Measurements from ENCODE around the gene SOX13.

DNA sequence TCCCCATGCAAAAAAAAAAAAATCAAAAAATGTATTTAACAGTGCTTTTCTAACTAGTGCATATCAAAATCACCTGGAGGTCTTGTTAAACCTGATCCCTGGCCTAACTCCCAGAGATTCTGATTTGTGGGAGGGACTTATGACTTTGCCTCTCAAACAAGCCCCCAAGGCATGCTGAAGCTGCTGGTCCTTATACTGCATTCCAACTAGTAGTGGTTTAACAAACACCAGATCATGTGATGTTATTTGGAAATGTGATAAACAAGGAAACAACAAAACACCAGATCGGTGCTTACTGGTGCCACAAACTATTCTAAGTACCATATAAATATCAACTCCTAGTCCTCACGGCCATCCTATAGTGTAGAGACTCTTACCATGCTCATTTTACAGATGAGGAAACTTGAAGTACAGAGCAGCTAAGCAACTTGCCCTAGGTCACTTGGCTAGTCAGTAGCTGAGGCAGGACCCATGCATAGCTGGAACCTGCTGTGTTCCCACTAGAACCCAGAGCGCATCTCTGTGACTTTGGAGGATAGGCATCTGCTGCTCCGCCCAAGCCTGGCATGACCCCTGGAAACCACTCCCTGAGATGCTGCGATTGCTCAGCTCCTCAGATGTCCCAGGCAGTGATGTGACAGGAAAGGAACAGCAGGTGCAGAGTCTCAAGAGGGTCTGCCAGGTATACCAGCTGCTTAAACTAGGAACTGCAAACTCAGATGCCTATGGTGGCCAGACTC lies 38.1 kb downstream of the SOX13 start:
- no peak for TF ChIP-seq MAX (IDR thresholded peaks at IDR 0.05)
- TF ChIP-seq POLR2A (IDR thresholded peaks at IDR 0.05; ENCODE audit: borderline replicate concordance, extremely low read depth, insufficient read depth, insufficient read length), result no peak
- TF ChIP-seq EZH2 (IDR thresholded peaks at IDR 0.05), result no peak
- TF ChIP-seq, protein P1, sequence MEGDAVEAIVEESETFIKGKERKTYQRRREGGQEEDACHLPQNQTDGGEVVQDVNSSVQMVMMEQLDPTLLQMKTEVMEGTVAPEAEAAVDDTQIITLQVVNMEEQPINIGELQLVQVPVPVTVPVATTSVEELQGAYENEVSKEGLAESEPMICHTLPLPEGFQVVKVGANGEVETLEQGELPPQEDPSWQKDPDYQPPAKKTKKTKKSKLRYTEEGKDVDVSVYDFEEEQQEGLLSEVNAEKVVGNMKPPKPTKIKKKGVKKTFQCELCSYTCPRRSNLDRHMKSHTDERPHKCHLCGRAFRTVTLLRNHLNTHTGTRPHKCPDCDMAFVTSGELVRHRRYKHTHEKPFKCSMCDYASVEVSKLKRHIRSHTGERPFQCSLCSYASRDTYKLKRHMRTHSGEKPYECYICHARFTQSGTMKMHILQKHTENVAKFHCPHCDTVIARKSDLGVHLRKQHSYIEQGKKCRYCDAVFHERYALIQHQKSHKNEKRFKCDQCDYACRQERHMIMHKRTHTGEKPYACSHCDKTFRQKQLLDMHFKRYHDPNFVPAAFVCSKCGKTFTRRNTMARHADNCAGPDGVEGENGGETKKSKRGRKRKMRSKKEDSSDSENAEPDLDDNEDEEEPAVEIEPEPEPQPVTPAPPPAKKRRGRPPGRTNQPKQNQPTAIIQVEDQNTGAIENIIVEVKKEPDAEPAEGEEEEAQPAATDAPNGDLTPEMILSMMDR (IDR thresholded peaks at IDR 0.05 in 2 of 3, conservative IDR thresholded peaks at IDR 0.05 in 1 of 3; ENCODE audit: borderline replicate concordance in 1 of 3, insufficient read depth in 1 of 3, low read depth in 2 of 3, low read length in 2 of 3), result no peak
- TF ChIP-seq TCF7L2 (IDR thresholded peaks at IDR 0.05; ENCODE audit: borderline replicate concordance, extremely low read depth, insufficient read depth, insufficient read length), result no peak
- TF ChIP-seq EZH2phosphoT487 (IDR thresholded peaks at IDR 0.05; ENCODE audit: borderline replicate concordance), result no peak
- no peak for TF ChIP-seq ZNF274 (IDR thresholded peaks at IDR 0.05; ENCODE audit: low read depth, low read length)
- no peak for TF ChIP-seq ATF3 (IDR thresholded peaks at IDR 0.05)
- no peak for TF ChIP-seq CEBPB (IDR thresholded peaks at IDR 0.05; ENCODE audit: low read depth)
- no peak for TF ChIP-seq SIN3A (IDR thresholded peaks at IDR 0.05; ENCODE audit: low read depth)
- TF ChIP-seq YY1 (IDR thresholded peaks at IDR 0.05; ENCODE audit: extremely low read depth, insufficient replicate concordance, low read depth, low read length), result no peak
- no peak for TF ChIP-seq EGR1 (IDR thresholded peaks at IDR 0.05; ENCODE audit: low read depth)
- no peak for TF ChIP-seq RAD21 (IDR thresholded peaks at IDR 0.05; ENCODE audit: low read depth)
- TF ChIP-seq SRF (IDR thresholded peaks at IDR 0.05; ENCODE audit: low read depth), result no peak
